Measurements from ENCODE around the gene PRCC.

DNA sequence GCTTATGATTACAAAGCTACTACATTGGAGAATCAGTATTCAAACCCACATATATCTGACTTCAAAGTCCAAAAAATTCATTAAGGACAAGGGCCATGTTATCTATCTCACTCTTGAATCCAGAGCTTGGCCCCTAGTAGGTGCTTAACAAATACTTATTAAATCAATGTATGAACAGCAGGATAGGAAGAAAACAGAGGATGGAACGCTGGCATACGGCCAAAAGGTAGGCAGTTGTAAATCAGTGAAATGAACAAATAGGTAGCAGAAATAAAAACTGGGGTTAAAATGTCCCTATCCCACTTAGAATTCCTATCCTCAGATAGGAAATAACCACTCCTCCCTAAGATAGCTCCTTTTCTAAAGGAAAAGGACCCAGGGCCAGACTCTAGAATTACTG is 28.4 kb upstream of the PRCC start:
- TF ChIP-seq CTCF (IDR thresholded peaks at IDR 0.05) (no peak), EP300 (IDR thresholded peaks at IDR 0.05) (no peak), POLR2A (IDR thresholded peaks at IDR 0.05) (no peak)
